NCI-H2107 treated with DMSO at 0.1 percent for 48 hours (cell line): Measurements from ENCODE around the gene TRIM65.

ENCODE experiments used
- DNase-seq: peaks from one replicate; lab custom pipeline; 2025; ENCODE audit not compliant: unreplicated experiment; lab: John Stamatoyannopoulos, UW

The TRIM65 gene

GRCh38 chr17:75917917-75918445 lies 21.2 kb upstream of the TRIM65 start:
- DNase-seq: no peak

- no peak for DNase-seq
Observed at GRCh38 chr17:75917141-75917916, 20.6 kb upstream of the TRIM65 start.

GRCh38 chr17:75915268-75915667 lies 18.5 kb upstream of the TRIM65 start:
- no peak for DNase-seq

GRCh38 chr17:75914643-75915267 lies 18.0 kb upstream of the TRIM65 start:
- no peak for DNase-seq

GRCh38 chr17:75913537-75914210 lies 16.9 kb upstream of the TRIM65 start:
- DNase-seq: no peak

GRCh38 chr17:75910699-75911098 lies 13.9 kb upstream of the TRIM65 start:
- peak; percentile 42 for DNase-seq

- peak; percentile 80 for DNase-seq
Observed at GRCh38 chr17:75909812-75910274, 13.1 kb upstream of the TRIM65 start.

- peak; percentile 96 for DNase-seq
Observed at GRCh38 chr17:75909051-75909811, 12.5 kb upstream of the TRIM65 start.

- DNase-seq: peak; percentile 94
Observed at GRCh38 chr17:75908201-75908600, 11.4 kb upstream of the TRIM65 start.

- DNase-seq: no peak
Observed at GRCh38 chr17:75906143-75906884, 9.6 kb upstream of the TRIM65 start.

- peak; percentile 90 for DNase-seq
Observed at GRCh38 chr17:75904749-75905521, 8.2 kb upstream of the TRIM65 start, which contains the start of gene MRPL38. TSS of gene MRPL38 (minus strand) at chr17:75904884. CDS start at chr17:75904875, 9 bp downstream.

GRCh38 chr17:75902406-75902805 lies 5.7 kb upstream of the TRIM65 start:
- DNase-seq: no peak

GRCh38 chr17:75901727-75902126 lies 5.0 kb upstream of the TRIM65 start:
- DNase-seq: no peak

- DNase-seq: no peak
Observed at GRCh38 chr17:75900691-75901533, 4.2 kb upstream of the TRIM65 start.

- DNase-seq: no peak
Observed at GRCh38 chr17:75899767-75900468, 3.2 kb upstream of the TRIM65 start.

GRCh38 chr17:75899353-75899752 lies 2.6 kb upstream of the TRIM65 start:
- DNase-seq: no peak

- no peak for DNase-seq
Observed at GRCh38 chr17:75898791-75899190, 2.0 kb upstream of the TRIM65 start.

GRCh38 chr17:75898065-75898464 lies 1.3 kb upstream of the TRIM65 start:
- no peak for DNase-seq
